Tibial artery (tissue), 4 donors: ENCODE results near the gene BOD1.
"Not testable (repeated sequence)": the region's sequence is repeated elsewhere in the genome, so short reads cannot be mapped to it uniquely, and the experiment has no call there.

Source experiments
- DNase-seq, 2 donors: peaks; one replicate each; pipeline ENCODE4 v3.0.0-alpha.2; 2019
- H3K27ac ChIP-seq, 2 donors: fragments of 200-600 bp; sonication (generic) in 1 of 2; 1 replicate in 1 of 2; 2 replicates in 1 of 2; pipeline ENCODE4 v1.5.1; 2018 to 2019; ENCODE audit warnings: mild to moderate bottlenecking in 1 of 2
- H3K27me3 ChIP-seq, 2 donors: fragments of 200-600 bp; sonication (generic) in 1 of 2; one replicate each; pipeline versions ENCODE4 v1.5.1 to v1.6.0; 2016 to 2019
- H3K36me3 ChIP-seq, 3 donors: fragments of 200-600 bp; sonication (generic) in 2 of 3; one replicate each; pipeline ENCODE4 v1.5.1; 2016 to 2019; ENCODE audit warnings: mild to moderate bottlenecking in 2 of 3
- H3K4me1 ChIP-seq, 4 donors: fragments of 200-600 bp; sonication (generic) in 2 of 4; 1 replicate in 3 of 4; 2 replicates in 1 of 4; pipeline ENCODE4 v1.5.1; 2016 to 2019
- H3K4me3 ChIP-seq, 2 donors: fragments of 200-600 bp; sonication (generic) in 1 of 2; 1 replicate in 1 of 2; 2 replicates in 1 of 2; pipeline ENCODE4 v1.5.1; 2018 to 2019; ENCODE audit warnings: mild to moderate bottlenecking in 2 of 2
- H3K9me3 ChIP-seq, 3 donors: fragments of 200-600 bp; sonication (generic) in 1 of 3; one replicate each; pipeline ENCODE4 v1.5.1; 2016 to 2019
- CTCF ChIP-seq, 2 experiments: fragments of 200-600 bp in 1 of 2; fragments of 450-650 bp in 1 of 2; IDR thresholded peaks; one replicate each; pipeline ENCODE4 v1.5.1; 2017 to 2019; ENCODE audit warnings: antibody characterized with exemption in 2 of 2, mild to moderate bottlenecking in 1 of 2, moderate library complexity in 1 of 2
- intact Hi-C: fragments of 100-400 bp; cut with DNase I; formaldehyde crosslinking; loops from one replicate; pipeline ENCODE4 v1.15.0; 2023; ENCODE audit warnings: low total_unique reads

Gene BOD1

GRCh38 chr5:173591056-173591514 is 25.4 kb downstream of the BOD1 start:
- Histone ChIP-seq H3K4me1 (peaks cover 0 to 21% (median 12%) of the 10 kb centered on the region in 4 donors), H3K36me3 (peaks cover 7 to 18% (median 13%) of the 10 kb centered on the region in 3 donors), H3K4me3 (peak overlapping the region; percentile 18 to 38), H3K27ac (peak overlapping the region; percentile 66 to 72), H3K27me3 (no peaks in the 10 kb centered on the region), H3K9me3 (peaks cover 7 to 17% (median 12%) of the 10 kb centered on the region in 3 donors)
- TF ChIP-seq CTCF (IDR thresholded peaks at IDR 0.05), result no peak
- DNase-seq, result no peak
- intact Hi-C loops, result no loop called here

- intact Hi-C loops, result no loop called here
- Histone ChIP-seq H3K9me3 (peaks cover 7 to 17% (median 12%) of the 10 kb centered on the region in 3 donors), H3K4me3 (peak overlapping the region; percentile 18 to 38), H3K27me3 (no peaks in the 10 kb centered on the region), H3K27ac (peak overlapping the region; percentile 66 to 72), H3K36me3 (peaks cover 7 to 15% (median 13%) of the 10 kb centered on the region in 3 donors), H3K4me1 (peaks cover 0 to 21% (median 12%) of the 10 kb centered on the region in 4 donors)
- no peak for DNase-seq
- no peak for TF ChIP-seq CTCF (IDR thresholded peaks at IDR 0.05)
These were observed 25.9 kb downstream of the BOD1 start for GRCh38 chr5:173590436-173591055.

GRCh38 chr5:173586133-173586532 is 30.3 kb downstream of the BOD1 start:
- H3K4me3 ChIP-seq, H3K9me3 ChIP-seq, H3K27me3 ChIP-seq, H3K36me3 ChIP-seq, H3K27ac ChIP-seq, DNase-seq, intact Hi-C loops: not testable (repeated sequence)
- peaks cover 0 to 17% (median 10%) of the 10 kb centered on the region in 4 donors for H3K4me1 ChIP-seq

- no peaks in the 10 kb centered on the region for H3K4me1 ChIP-seq
- no peak for DNase-seq
- no peak overlapping the region for H3K4me3 ChIP-seq
- peaks cover 0 to 8% (median 7%) of the 10 kb centered on the region in 3 donors for H3K9me3 ChIP-seq
- H3K36me3 ChIP-seq, result no peaks in the 10 kb centered on the region
- no peak for TF ChIP-seq CTCF (IDR thresholded peaks at IDR 0.05)
- intact Hi-C loops, result no loop called here
- no peak overlapping the region for H3K27ac ChIP-seq
- H3K27me3 ChIP-seq, result no peaks in the 10 kb centered on the region
These were observed 33.1 kb downstream of the BOD1 start for GRCh38 chr5:173583346-173583745.

GRCh38 chr5:173582216-173583111 is 34.0 kb downstream of the BOD1 start:
- Histone ChIP-seq H3K27me3 (no peaks in the 10 kb centered on the region), H3K9me3 (peaks cover 0 to 8% (median 7%) of the 10 kb centered on the region in 3 donors), H3K27ac (no peak overlapping the region), H3K36me3 (no peaks in the 10 kb centered on the region), H3K4me1 (no peaks in the 10 kb centered on the region), H3K4me3 (no peak overlapping the region)
- DNase-seq, result no peak
- intact Hi-C loops, result no loop called here
- no peak for TF ChIP-seq CTCF (IDR thresholded peaks at IDR 0.05)
